OCI-LY1 (cell line): ENCODE data around the gene ACTR3C.

Experiments
- EZH2 ChIP-seq: fragments of 200-600 bp; sonication (generic), shearing (Covaris generic); IDR thresholded peaks from 2 replicates; pipeline ENCODE4 v1.8.0; 2017; ENCODE audit warnings: borderline replicate concordance, mixed run types, mild to moderate bottlenecking, antibody characterized with exemption, low read length, moderate library complexity, mixed read lengths
- TF ChIP-seq, protein P1 (sequence below): fragments of 200-600 bp; sonication (generic), shearing (Covaris generic); IDR thresholded peaks from 2 replicates; pipeline ENCODE4 v1.5.1; 2017; ENCODE audit warnings: mild to moderate bottlenecking, antibody characterized with exemption, low read length, moderate library complexity, mixed read lengths

DNA sequence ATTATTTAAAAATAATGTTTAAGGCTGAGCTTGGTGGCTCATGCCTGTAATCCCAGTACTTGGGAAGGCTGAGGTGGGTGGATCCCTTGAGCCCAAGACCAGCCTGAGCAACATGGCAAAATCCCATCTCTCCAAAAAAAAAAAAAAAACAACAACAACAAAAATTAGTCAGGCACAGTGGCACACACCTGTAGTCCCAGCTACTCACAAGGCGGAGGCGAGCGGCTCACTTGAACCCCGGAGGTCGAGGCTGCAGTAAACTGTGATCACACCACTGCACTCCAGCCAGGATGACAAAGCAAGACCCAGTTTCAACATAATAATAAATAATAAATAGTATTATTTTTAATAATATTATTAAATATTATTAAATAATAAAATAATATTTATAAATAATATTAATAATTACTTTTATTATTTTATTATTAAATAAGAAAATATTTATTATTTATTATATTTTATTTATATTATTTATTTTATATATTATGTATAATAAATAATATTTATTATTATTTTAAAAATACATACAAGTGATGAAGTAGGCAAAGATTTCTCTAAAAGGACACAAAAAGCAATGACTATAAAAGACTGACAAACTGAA lies 8.6 kb downstream of the ACTR3C start:
- TF ChIP-seq, protein P1, sequence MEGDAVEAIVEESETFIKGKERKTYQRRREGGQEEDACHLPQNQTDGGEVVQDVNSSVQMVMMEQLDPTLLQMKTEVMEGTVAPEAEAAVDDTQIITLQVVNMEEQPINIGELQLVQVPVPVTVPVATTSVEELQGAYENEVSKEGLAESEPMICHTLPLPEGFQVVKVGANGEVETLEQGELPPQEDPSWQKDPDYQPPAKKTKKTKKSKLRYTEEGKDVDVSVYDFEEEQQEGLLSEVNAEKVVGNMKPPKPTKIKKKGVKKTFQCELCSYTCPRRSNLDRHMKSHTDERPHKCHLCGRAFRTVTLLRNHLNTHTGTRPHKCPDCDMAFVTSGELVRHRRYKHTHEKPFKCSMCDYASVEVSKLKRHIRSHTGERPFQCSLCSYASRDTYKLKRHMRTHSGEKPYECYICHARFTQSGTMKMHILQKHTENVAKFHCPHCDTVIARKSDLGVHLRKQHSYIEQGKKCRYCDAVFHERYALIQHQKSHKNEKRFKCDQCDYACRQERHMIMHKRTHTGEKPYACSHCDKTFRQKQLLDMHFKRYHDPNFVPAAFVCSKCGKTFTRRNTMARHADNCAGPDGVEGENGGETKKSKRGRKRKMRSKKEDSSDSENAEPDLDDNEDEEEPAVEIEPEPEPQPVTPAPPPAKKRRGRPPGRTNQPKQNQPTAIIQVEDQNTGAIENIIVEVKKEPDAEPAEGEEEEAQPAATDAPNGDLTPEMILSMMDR, result no peak
- TF ChIP-seq EZH2, result no peak
